ENCODE results near the gene MRO. TPM values are rescaled to one million over a fixed set of nuclear protein-coding genes. Genes with fewer than 3 reads are reported as not detected.

Gene MRO
- total RNA-seq, 1 donor, result under 0.01 TPM

GRCh38 chr18:50825621-50826020 lies 5.8 kb upstream of the MRO start:
- H3K4me3 ChIP-seq (ENCODE audit: low read depth, low read length), result no peak overlapping the region
- no peak for DNase-seq (ENCODE audit: low read depth)
- no peak for TF ChIP-seq CTCF (IDR thresholded peaks at IDR 0.05; ENCODE audit: insufficient read depth, low read depth, low read length)

DNA sequence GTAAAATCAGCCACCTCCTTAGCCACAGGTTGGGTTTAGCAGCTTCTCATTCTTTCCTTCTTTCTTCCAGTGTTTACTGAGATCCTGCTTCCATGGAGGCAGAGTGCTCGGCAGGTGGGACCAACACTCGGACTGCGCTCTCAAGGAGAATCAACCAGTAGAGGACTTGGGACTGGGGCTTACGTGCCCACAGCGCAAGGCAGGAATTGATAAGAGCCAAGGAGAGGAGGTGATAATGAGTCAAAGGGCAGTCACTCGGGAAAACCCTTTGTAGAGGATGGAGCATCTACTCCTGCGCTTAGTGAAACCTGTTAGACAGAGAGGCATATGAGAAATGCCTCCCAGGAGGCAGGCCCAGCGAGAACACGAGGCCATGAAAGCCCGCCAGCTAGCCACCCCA lies 2.9 kb upstream of the MRO start:
- H3K4me3 ChIP-seq (ENCODE audit: low read depth, low read length), result no peak overlapping the region
- DNase-seq (ENCODE audit: low read depth), result no peak
- no peak for TF ChIP-seq CTCF (IDR thresholded peaks at IDR 0.05; ENCODE audit: insufficient read depth, low read depth, low read length)

GRCh38 chr18:50820901-50821520 lies 1.2 kb upstream of the MRO start:
- DNase-seq (ENCODE audit: low read depth), result no peak
- no peak for TF ChIP-seq CTCF (IDR thresholded peaks at IDR 0.05; ENCODE audit: insufficient read depth, low read depth, low read length)
- H3K4me3 ChIP-seq (ENCODE audit: low read depth, low read length), result no peak overlapping the region

DNA sequence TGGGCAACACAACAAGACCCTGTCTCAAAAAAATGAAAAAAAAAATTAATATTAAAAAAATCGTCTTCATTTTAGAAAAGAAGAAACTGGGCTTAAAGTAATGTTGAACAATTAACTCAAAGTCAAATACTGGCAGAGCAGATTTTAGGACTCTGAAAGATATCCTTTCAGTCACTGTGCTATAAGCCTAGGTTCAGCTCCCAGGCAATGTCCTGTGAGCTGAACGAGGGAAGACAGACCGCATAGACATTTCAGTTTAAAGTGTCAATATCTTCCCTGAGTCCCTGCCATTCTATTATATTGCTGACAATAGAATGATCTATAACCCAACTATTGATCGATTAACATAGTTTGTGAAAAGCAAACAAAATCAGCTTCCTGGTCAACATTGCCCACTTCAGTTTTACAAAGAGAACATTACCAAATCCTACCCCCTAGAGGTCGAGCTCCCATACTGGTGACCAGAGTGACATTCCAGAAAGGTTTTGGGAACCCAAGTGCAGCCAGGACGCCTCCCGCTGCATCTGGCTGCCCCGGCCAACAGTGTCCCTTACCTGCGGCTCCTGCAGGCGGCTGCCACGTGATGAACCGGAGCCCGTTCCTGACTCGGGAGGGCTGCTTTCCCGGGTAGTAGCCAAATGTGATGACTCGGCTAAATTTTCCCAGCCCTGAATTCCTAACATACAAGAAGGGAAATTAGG lies 639 bp downstream of the MRO start:
- DNase-seq (ENCODE audit: low read depth), result peak; percentile 7
- TF ChIP-seq CTCF (IDR thresholded peaks at IDR 0.05; ENCODE audit: insufficient read depth, low read depth, low read length), result no peak
- peak overlapping the region; percentile 29 for H3K4me3 ChIP-seq (ENCODE audit: low read depth, low read length)

DNA sequence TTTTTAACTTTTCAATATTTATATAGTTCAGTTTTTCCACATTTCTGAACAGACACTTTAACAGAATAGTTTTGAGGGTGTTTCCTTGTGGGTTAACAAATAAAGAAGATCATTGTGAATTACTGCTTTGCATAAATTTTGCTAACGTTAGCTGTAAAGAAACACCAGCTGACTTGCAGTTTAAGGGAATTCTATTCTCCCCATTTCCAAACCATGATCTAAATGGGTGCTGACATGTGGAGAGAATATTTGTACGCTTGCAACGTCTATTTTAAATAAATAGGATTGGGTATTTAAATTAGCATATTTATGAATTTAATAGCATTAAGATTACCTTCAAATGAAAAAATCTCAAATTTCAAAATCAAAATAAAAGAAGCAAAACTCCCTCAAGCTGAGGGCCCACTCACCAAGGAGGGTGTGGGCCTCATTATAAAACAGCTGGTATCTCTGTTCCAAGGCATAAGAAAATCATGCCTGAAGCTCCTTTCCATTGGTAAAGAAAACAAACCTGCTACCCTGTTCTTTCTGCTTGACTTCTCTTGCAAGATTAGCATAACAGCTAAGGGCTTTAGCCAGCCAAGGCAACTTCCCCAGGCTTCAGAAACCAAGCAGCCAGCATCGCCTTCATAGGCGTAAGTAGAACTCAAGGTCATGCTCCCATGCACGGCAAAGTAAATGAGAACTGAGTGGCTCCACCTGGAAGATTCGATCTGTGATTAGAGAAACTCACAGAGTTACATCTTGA lies 3.2 kb downstream of the MRO start:
- DNase-seq (ENCODE audit: low read depth), result no peak
- TF ChIP-seq CTCF (IDR thresholded peaks at IDR 0.05; ENCODE audit: insufficient read depth, low read depth, low read length), result no peak
- H3K4me3 ChIP-seq (ENCODE audit: low read depth, low read length), result no peak overlapping the region

DNA sequence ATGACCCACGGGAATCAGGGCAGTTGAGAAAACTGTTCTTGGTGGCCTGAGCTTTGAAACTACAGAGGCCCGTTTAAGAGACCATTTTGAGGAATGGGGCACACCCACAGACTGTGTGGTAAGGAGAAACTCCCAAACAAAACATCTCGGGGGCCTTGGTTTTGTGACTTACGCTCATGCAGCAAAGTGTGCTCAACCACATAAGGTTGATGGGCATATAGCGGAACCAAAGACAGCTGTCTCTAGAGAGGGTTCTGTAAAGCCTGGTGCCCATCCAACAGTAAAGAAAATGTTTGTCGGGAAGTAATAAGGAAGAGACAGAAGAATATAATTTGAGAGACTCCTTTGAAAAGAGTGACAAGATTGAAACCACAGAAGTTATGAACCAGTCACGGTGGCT lies 5.4 kb downstream of the MRO start:
- H3K4me3 ChIP-seq (ENCODE audit: low read depth, low read length), result no peak overlapping the region
- DNase-seq (ENCODE audit: low read depth), result no peak
- no peak for TF ChIP-seq CTCF (IDR thresholded peaks at IDR 0.05; ENCODE audit: insufficient read depth, low read depth, low read length)

All from fibroblast of villous mesenchyme (primary cell).